GM12873 (cell line): ENCODE results near the gene FMO2.

ENCODE experiments used
- CTCF ChIP-seq: IDR thresholded peaks from 2 replicates; pipeline ENCODE4 v1.5.1; 2012; ENCODE audit warnings: low read depth, mild to moderate bottlenecking, moderate library complexity, low read length, control low read depth; ENCODE audit not compliant: insufficient read depth; ENCODE audit errors: missing control alignments

The FMO2 gene

GRCh38 chr1:171195767-171196166 is 10.7 kb downstream of the FMO2 start:
- no peak for TF ChIP-seq CTCF

- TF ChIP-seq CTCF, result no peak
Observed at GRCh38 chr1:171196351-171196750, 11.3 kb downstream of the FMO2 start.

- no peak for TF ChIP-seq CTCF
Observed at GRCh38 chr1:171198081-171198480, 13.0 kb downstream of the FMO2 start.

GRCh38 chr1:171204296-171204695 is 19.2 kb downstream of the FMO2 start:
- TF ChIP-seq CTCF, result no peak

- no peak for TF ChIP-seq CTCF
Observed at GRCh38 chr1:171206204-171206977, 21.3 kb downstream of the FMO2 start.

GRCh38 chr1:171206978-171207355 is 21.9 kb downstream of the FMO2 start:
- TF ChIP-seq CTCF, result no peak

GRCh38 chr1:171207377-171207776 is 22.3 kb downstream of the FMO2 start:
- no peak for TF ChIP-seq CTCF
